Osteocyte (in vitro differentiated cells): ENCODE measurements around the gene UBA6. TPM values are rescaled to one million over a fixed set of nuclear protein-coding genes. Genes with fewer than 3 reads are reported as not detected.

Experiments used
- DNase-seq: peaks from one replicate; pipeline ENCODE4 v3.0.0; 2021; ENCODE audit warnings: mixed read lengths; ENCODE audit not compliant: unreplicated experiment; ENCODE audit errors: extremely low spot score
- H3K27ac Mint-ChIP-seq: one replicate; pipeline ENCODE4 v1.8.0; 2021; ENCODE audit warnings: mild to moderate bottlenecking, mixed read lengths; ENCODE audit not compliant: unreplicated experiment
- H3K27me3 Mint-ChIP-seq: one replicate; pipeline ENCODE4 v1.8.0; 2021; ENCODE audit warnings: mixed read lengths; ENCODE audit not compliant: unreplicated experiment
- H3K36me3 Mint-ChIP-seq: one replicate; pipeline ENCODE4 v1.8.0; 2021; ENCODE audit warnings: mixed read lengths; ENCODE audit not compliant: unreplicated experiment
- H3K4me1 Mint-ChIP-seq: one replicate; pipeline ENCODE4 v1.8.0; 2021; ENCODE audit warnings: mixed read lengths; ENCODE audit not compliant: unreplicated experiment
- H3K4me3 Mint-ChIP-seq: one replicate; pipeline ENCODE4 v1.8.0; 2021; ENCODE audit warnings: mild to moderate bottlenecking, moderate library complexity, mixed read lengths; ENCODE audit not compliant: unreplicated experiment
- H3K9me3 Mint-ChIP-seq: one replicate; pipeline ENCODE4 v1.8.0; 2021; ENCODE audit warnings: mixed read lengths; ENCODE audit not compliant: unreplicated experiment
- total RNA-seq: library from RNA; stranded (reverse); gene quantifications from 2 replicates; pipeline ENCODE4 v1.2.1, GENCODE V29; 2021
- TF ChIP-seq, protein P1 (sequence below): fragments of 200-600 bp; sonication (generic); IDR thresholded peaks from 2 replicates; pipeline ENCODE4 v1.5.0; 2021; ENCODE audit warnings: antibody characterized with exemption, mild to moderate bottlenecking, moderate library complexity

Gene UBA6
- total RNA-seq, 1 donor from 2014 or later: 59.6 TPM

DNA sequence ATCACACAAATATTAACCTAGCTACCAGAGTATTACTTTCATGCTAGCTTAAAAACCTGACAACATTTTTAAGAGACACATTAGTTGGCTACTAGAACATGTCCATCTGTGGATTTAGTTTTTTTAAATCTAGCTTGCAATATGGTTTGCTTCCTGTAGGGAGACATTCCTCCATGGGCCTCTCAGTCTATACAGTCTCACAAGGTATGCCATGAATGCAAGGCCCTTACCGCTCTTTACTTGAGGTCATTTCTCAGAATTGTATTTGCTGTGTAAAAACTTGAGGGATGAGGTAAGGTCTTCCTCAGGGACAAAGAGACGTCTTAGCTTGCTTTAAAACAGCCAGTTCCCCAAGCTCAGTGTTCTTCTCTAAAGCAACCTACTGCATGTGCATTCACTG, 26.9 kb downstream of the UBA6 start:
- H3K36me3 Mint-ChIP-seq: peaks cover 44% of the 10 kb centered on the region
- no peaks in the 10 kb centered on the region for H3K27me3 Mint-ChIP-seq
- no peak for DNase-seq

DNA sequence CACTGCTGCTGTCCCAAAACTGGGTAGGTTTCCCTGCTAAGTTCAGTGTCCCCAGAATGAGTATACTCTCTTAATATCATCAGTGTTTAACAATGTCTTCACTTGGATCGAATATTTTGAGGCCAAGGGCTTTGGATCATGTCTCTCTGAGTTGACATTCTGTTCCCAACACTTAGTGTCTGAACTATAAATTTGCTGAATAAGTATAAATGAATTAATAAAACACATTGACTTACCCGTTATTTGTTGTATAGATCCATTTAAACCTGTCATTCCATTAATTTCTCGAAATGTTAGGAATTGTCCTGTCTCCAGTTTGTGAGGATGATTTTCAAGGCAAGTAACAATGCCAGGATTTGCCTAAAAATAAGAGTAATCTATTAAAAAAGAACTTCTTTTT, 32.6 kb downstream of the UBA6 start:
- peaks cover 43% of the 10 kb centered on the region for H3K36me3 Mint-ChIP-seq
- H3K4me1 Mint-ChIP-seq: no peaks in the 10 kb centered on the region
- TF ChIP-seq, protein P1, sequence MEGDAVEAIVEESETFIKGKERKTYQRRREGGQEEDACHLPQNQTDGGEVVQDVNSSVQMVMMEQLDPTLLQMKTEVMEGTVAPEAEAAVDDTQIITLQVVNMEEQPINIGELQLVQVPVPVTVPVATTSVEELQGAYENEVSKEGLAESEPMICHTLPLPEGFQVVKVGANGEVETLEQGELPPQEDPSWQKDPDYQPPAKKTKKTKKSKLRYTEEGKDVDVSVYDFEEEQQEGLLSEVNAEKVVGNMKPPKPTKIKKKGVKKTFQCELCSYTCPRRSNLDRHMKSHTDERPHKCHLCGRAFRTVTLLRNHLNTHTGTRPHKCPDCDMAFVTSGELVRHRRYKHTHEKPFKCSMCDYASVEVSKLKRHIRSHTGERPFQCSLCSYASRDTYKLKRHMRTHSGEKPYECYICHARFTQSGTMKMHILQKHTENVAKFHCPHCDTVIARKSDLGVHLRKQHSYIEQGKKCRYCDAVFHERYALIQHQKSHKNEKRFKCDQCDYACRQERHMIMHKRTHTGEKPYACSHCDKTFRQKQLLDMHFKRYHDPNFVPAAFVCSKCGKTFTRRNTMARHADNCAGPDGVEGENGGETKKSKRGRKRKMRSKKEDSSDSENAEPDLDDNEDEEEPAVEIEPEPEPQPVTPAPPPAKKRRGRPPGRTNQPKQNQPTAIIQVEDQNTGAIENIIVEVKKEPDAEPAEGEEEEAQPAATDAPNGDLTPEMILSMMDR: no peak
- no peaks in the 10 kb centered on the region for H3K9me3 Mint-ChIP-seq
- no peak for DNase-seq
- H3K27ac Mint-ChIP-seq: no peak overlapping the region
- H3K27me3 Mint-ChIP-seq: no peaks in the 10 kb centered on the region
- no peak overlapping the region for H3K4me3 Mint-ChIP-seq

More for the DNA sequence above, 26.9 kb downstream of the UBA6 start:
- H3K27ac Mint-ChIP-seq: no peak overlapping the region
- no peak overlapping the region for H3K4me3 Mint-ChIP-seq
- H3K9me3 Mint-ChIP-seq: no peaks in the 10 kb centered on the region
- TF ChIP-seq, protein P1: no peak
- no peaks in the 10 kb centered on the region for H3K4me1 Mint-ChIP-seq

DNA sequence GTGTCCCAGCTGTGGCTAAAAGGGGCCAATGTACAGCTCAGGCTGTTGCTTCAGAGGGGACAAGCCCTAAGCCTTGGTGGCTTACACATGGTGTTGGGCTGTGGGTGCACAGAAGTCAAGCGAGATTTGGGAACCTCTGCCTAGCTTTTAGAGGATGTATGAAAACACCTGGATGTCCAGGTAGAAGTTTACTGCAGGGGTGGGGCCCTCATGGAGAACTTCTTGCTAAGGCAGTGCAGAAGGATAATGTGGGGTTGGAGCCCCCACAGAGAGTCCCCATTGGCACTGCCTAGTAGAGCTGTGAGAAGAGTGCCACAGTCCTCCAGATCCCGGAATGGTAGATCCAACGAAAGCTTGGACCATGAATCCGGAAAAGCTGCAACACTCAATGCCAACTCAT, 40.5 kb downstream of the UBA6 start:
- Mint-ChIP-seq H3K4me1 (no peaks in the 10 kb centered on the region), H3K36me3 (peaks cover 69% of the 10 kb centered on the region), H3K27me3 (no peaks in the 10 kb centered on the region), H3K27ac (no peak overlapping the region), H3K4me3 (no peak overlapping the region), H3K9me3 (peaks cover 13% of the 10 kb centered on the region)
- DNase-seq: no peak
- TF ChIP-seq, protein P1: no peak

DNA sequence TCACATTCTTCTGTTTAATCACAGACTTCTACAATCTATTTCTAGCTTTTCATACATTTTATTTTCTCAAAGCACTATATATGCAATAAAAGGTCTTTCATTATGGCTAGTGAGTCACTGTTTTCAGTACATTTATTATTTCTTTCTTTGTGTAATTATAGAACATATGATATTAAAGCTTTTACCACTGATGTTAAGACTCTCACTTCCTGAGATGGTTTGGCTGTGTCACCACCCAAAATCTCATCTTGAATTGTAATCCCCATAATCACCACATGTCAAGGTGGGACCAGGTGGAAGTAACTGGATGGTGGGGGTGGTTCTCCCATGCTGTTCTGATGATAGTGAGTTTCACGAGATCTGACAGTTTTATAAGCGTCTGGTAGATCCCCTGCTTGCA, 41.9 kb downstream of the UBA6 start:
- Mint-ChIP-seq H3K27me3 (no peaks in the 10 kb centered on the region), H3K4me3 (no peak overlapping the region), H3K9me3 (peaks cover 22% of the 10 kb centered on the region), H3K36me3 (peaks cover 79% of the 10 kb centered on the region), H3K27ac (no peak overlapping the region), H3K4me1 (no peaks in the 10 kb centered on the region)
- no peak for DNase-seq
- TF ChIP-seq, protein P1: no peak

DNA sequence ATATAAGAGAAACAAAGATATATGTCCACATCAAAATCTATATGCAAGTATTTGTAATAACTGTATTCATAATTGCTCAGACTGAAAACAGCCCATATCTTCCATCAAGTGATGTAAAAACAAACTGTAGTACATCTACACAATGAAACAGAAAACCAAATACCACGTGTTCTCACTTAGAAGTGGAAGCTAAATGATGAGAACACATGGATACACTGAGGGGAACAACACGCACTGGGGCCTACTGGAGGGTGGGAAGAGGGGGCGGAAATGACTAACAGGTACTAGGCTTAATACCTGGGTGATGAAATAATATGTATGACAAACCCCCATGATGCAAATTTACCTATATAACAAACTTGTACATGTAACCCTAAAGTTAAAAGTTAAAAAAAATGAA, 42.7 kb downstream of the UBA6 start:
- Mint-ChIP-seq H3K27me3 (no peaks in the 10 kb centered on the region), H3K9me3 (peaks cover 27% of the 10 kb centered on the region), H3K27ac (no peak overlapping the region), H3K4me1 (no peaks in the 10 kb centered on the region), H3K4me3 (no peak overlapping the region), H3K36me3 (peaks cover 81% of the 10 kb centered on the region)
- TF ChIP-seq, protein P1: no peak
- DNase-seq: no peak
